OCI-LY1 (cell line): ENCODE data around the gene TECTA.

Experiments used
- EZH2 ChIP-seq: fragments of 200-600 bp; sonication (generic), shearing (Covaris generic); IDR thresholded peaks from 2 replicates; pipeline ENCODE4 v1.8.0; 2017; ENCODE audit warnings: borderline replicate concordance, mixed run types, mild to moderate bottlenecking, antibody characterized with exemption, low read length, moderate library complexity, mixed read lengths
- TF ChIP-seq, protein P1 (sequence below): fragments of 200-600 bp; sonication (generic), shearing (Covaris generic); IDR thresholded peaks from 2 replicates; pipeline ENCODE4 v1.5.1; 2017; ENCODE audit warnings: mild to moderate bottlenecking, antibody characterized with exemption, low read length, moderate library complexity, mixed read lengths

DNA sequence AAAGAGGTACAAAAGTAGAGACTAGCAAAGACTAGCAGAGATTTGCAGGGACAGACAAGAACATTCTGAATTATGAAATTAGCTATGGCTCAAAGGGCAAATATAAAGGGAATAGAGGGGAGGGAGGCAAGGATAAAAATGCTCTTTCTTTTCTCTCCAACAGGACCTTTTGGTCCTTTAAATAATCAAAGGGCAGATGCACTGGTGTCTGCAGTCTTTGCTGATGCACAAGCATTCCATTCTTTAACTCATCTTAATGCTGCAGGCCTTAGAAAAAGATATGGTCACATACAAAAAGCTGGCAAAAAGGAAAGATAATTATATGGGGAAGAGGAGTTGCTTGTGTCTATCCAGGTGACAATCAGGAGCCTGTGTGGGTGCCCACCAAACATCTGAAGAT is 137.9 kb downstream of the TECTA start:
- TF ChIP-seq, protein P1, sequence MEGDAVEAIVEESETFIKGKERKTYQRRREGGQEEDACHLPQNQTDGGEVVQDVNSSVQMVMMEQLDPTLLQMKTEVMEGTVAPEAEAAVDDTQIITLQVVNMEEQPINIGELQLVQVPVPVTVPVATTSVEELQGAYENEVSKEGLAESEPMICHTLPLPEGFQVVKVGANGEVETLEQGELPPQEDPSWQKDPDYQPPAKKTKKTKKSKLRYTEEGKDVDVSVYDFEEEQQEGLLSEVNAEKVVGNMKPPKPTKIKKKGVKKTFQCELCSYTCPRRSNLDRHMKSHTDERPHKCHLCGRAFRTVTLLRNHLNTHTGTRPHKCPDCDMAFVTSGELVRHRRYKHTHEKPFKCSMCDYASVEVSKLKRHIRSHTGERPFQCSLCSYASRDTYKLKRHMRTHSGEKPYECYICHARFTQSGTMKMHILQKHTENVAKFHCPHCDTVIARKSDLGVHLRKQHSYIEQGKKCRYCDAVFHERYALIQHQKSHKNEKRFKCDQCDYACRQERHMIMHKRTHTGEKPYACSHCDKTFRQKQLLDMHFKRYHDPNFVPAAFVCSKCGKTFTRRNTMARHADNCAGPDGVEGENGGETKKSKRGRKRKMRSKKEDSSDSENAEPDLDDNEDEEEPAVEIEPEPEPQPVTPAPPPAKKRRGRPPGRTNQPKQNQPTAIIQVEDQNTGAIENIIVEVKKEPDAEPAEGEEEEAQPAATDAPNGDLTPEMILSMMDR = no peak
- no peak for TF ChIP-seq EZH2
